NCI-H1105 (cell line): ENCODE data around the gene CD40.

Source experiments
- DNase-seq: peaks from one replicate; lab custom pipeline; 2025; lab: John Stamatoyannopoulos, UW

Gene CD40

GRCh38 chr20:46122516-46123481, 4.7 kb downstream of the CD40 start:
- DNase-seq, result no peak

GRCh38 chr20:46123482-46124245, 5.5 kb downstream of the CD40 start:
- no peak for DNase-seq

- no peak for DNase-seq
These were observed 8.4 kb downstream of the CD40 start for GRCh38 chr20:46126440-46127056.

- no peak for DNase-seq
These were observed 9.4 kb downstream of the CD40 start for GRCh38 chr20:46127396-46128010.

GRCh38 chr20:46128310-46129151, 10.4 kb downstream of the CD40 start:
- peak; percentile 69 for DNase-seq

GRCh38 chr20:46129955-46130481, 11.9 kb downstream of the CD40 start:
- DNase-seq, result peak; percentile 88

GRCh38 chr20:46130534-46130933, 12.4 kb downstream of the CD40 start:
- peak; percentile 97 for DNase-seq

GRCh38 chr20:46131396-46131795, 13.3 kb downstream of the CD40 start:
- DNase-seq, result no peak

GRCh38 chr20:46132705-46133120, 14.6 kb downstream of the CD40 start:
- peak; percentile 74 for DNase-seq

GRCh38 chr20:46133886-46134654, 16.0 kb downstream of the CD40 start:
- no peak for DNase-seq

- DNase-seq, result no peak
These were observed 16.6 kb downstream of the CD40 start for GRCh38 chr20:46134716-46135115.

GRCh38 chr20:46135856-46136633, 17.9 kb downstream of the CD40 start:
- DNase-seq, result peak; percentile 38

- DNase-seq, result peak; percentile 43
These were observed 19.7 kb downstream of the CD40 start for GRCh38 chr20:46137816-46138215.

- peak; percentile 84 for DNase-seq
These were observed 21.3 kb downstream of the CD40 start for GRCh38 chr20:46139266-46139889.

GRCh38 chr20:46139908-46140482, 21.9 kb downstream of the CD40 start:
- DNase-seq, result peak; percentile 97

GRCh38 chr20:46142124-46142523, 24.0 kb downstream of the CD40 start:
- DNase-seq, result no peak

- no peak for DNase-seq
These were observed 26.4 kb downstream of the CD40 start for GRCh38 chr20:46144432-46145025.

- DNase-seq, result peak; percentile 58
These were observed 27.6 kb downstream of the CD40 start for GRCh38 chr20:46145713-46146112.
